NT2/D1 (cell line): ENCODE results near the gene RAB11FIP4.

ENCODE experiments used
- SUZ12 ChIP-seq: IDR thresholded peaks from 2 replicates; pipeline ENCODE4 v1.6.1; 2011; ENCODE audit not compliant: insufficient read length, insufficient read depth; ENCODE audit errors: extremely low read depth
- ZNF274 ChIP-seq: IDR thresholded peaks from 2 replicates; pipeline ENCODE4 v1.6.1; 2011; ENCODE audit warnings: mild to moderate bottlenecking, low read depth, low read length

- TF ChIP-seq ZNF274 (no peak), SUZ12 (no peak)
Observed at GRCh38 chr17:31404028-31404949, 12.8 kb downstream of the RAB11FIP4 start.
